Mesenchymal stem cell (in vitro differentiated cells and primary cell): ENCODE measurements around the gene ARSA.
"Not testable (repeated sequence)": the region's sequence is repeated elsewhere in the genome, so short reads cannot be mapped to it uniquely, and the experiment has no call there.

Source experiments
- DNase-seq: peaks from one replicate; pipeline ENCODE4 v3.0.0-alpha.2; 2013
- H2AFZ ChIP-seq: one replicate; pipeline ENCODE4 v1.6.1; 2013; ENCODE audit warnings: low read depth, mild to moderate bottlenecking, control low read depth, inconsistent platforms, low read length, moderate library complexity
- H2AK5ac ChIP-seq: 2 replicates; pipeline ENCODE4 v1.6.1; 2013; ENCODE audit warnings: low read length, moderate library complexity, mild to moderate bottlenecking, inconsistent platforms; ENCODE audit not compliant: severe bottlenecking
- H2BK120ac ChIP-seq: one replicate; pipeline ENCODE4 v1.6.1; 2013; ENCODE audit warnings: low read depth, mild to moderate bottlenecking, inconsistent platforms, low read length, moderate library complexity
- H2BK12ac ChIP-seq, 2 experiments: one replicate each; pipeline ENCODE4 v1.6.1; 2013; ENCODE audit warnings: inconsistent platforms in 2 of 2, low read length in 2 of 2, mild to moderate bottlenecking in 2 of 2, moderate library complexity in 2 of 2, control low read depth in 1 of 2
- H2BK15ac ChIP-seq: one replicate; pipeline ENCODE4 v1.6.1; 2013; ENCODE audit warnings: mild to moderate bottlenecking, low read depth, inconsistent platforms; ENCODE audit not compliant: poor library complexity, severe bottlenecking
- H2BK5ac ChIP-seq: 2 replicates; pipeline ENCODE4 v1.6.1; 2013; ENCODE audit warnings: low read depth, mild to moderate bottlenecking, low read length, control low read depth, inconsistent platforms; ENCODE audit not compliant: poor library complexity, severe bottlenecking
- H3K14ac ChIP-seq, 2 experiments: one replicate each; pipeline ENCODE4 v1.6.1; 2013; ENCODE audit warnings: inconsistent platforms in 2 of 2, low read length in 2 of 2, control low read depth in 1 of 2, mild to moderate bottlenecking in 1 of 2, moderate library complexity in 1 of 2
- H3K18ac ChIP-seq, 2 experiments: one replicate each; pipeline ENCODE4 v1.6.1; 2013; ENCODE audit warnings: inconsistent platforms in 2 of 2, low read length in 2 of 2, control low read depth in 1 of 2, low read depth in 1 of 2, mild to moderate bottlenecking in 1 of 2
- H3K23ac ChIP-seq, 2 experiments: one replicate each; pipeline ENCODE4 v1.6.1; 2013; ENCODE audit warnings: inconsistent platforms in 2 of 2, low read length in 2 of 2, mild to moderate bottlenecking in 2 of 2, moderate library complexity in 2 of 2, control low read depth in 1 of 2
- H3K27ac ChIP-seq: 2 replicates; pipeline ENCODE4 v1.5.1; 2013; ENCODE audit warnings: mild to moderate bottlenecking, moderate library complexity, low read length, control low read depth, inconsistent platforms; ENCODE audit not compliant: poor library complexity, severe bottlenecking
- H3K27me3 ChIP-seq, 2 experiments: 2 replicates each; pipeline versions ENCODE4 v1.6.1 to v1.7.0; 2013; ENCODE audit warnings: low read length in 2 of 2, mild to moderate bottlenecking in 2 of 2, moderate library complexity in 2 of 2, control low read depth in 1 of 2, inconsistent platforms in 1 of 2; ENCODE audit not compliant: control insufficient read depth in 1 of 2, insufficient read depth in 1 of 2
- H3K36me3 ChIP-seq, 2 experiments: 2 replicates each; pipeline versions ENCODE4 v1.6.1 to v1.7.0; 2013; ENCODE audit warnings: low read length in 2 of 2, control low read depth in 1 of 2, inconsistent platforms in 1 of 2, low read depth in 1 of 2, mild to moderate bottlenecking in 1 of 2; ENCODE audit not compliant: insufficient read depth in 2 of 2, control insufficient read depth in 1 of 2
- H3K4ac ChIP-seq, 2 experiments: one replicate each; pipeline ENCODE4 v1.6.1; 2013; ENCODE audit warnings: inconsistent platforms in 2 of 2, low read length in 2 of 2, mild to moderate bottlenecking in 2 of 2, moderate library complexity in 2 of 2, control low read depth in 1 of 2, low read depth in 1 of 2
- H3K4me1 ChIP-seq: 2 replicates; pipeline ENCODE4 v1.6.1; 2013; ENCODE audit warnings: low read depth, low read length, control low read depth; ENCODE audit not compliant: control insufficient read depth, insufficient read depth
- H3K4me2 ChIP-seq: 2 replicates; pipeline ENCODE4 v1.6.1; 2013; ENCODE audit warnings: low read length, mild to moderate bottlenecking, inconsistent platforms; ENCODE audit not compliant: poor library complexity, severe bottlenecking
- H3K4me3 ChIP-seq, 2 experiments: 2 replicates each; pipeline versions ENCODE4 v1.5.1 to v1.7.0; 2013; ENCODE audit warnings: low read length in 2 of 2, mild to moderate bottlenecking in 2 of 2, control low read depth in 1 of 2, low read depth in 1 of 2; ENCODE audit not compliant: insufficient read depth in 1 of 2
- H3K79me1 ChIP-seq: replicated peaks from 2 replicates; pipeline ENCODE4 v1.6.1; 2013; ENCODE audit warnings: mild to moderate bottlenecking, control low read depth, low read length, inconsistent platforms; ENCODE audit not compliant: poor library complexity, severe bottlenecking
- H3K9ac ChIP-seq: 2 replicates; pipeline ENCODE4 v1.7.0; 2013; ENCODE audit warnings: mild to moderate bottlenecking, low read length, moderate library complexity
- H3K9me3 ChIP-seq: 2 replicates; pipeline ENCODE4 v1.7.0; 2013; ENCODE audit warnings: mild to moderate bottlenecking, low read length; ENCODE audit not compliant: control insufficient read depth
- H4K8ac ChIP-seq: one replicate; pipeline ENCODE4 v1.6.1; 2013; ENCODE audit warnings: inconsistent platforms, mild to moderate bottlenecking, low read length, moderate library complexity
- H4K91ac ChIP-seq: one replicate; pipeline ENCODE4 v1.6.1; 2013; ENCODE audit warnings: mild to moderate bottlenecking, low read length, inconsistent platforms
- WGBS: methylation state at CpG from one replicate; pipeline ENCODE4 v1.1.7; 2013; ENCODE audit warnings: mixed read lengths; 5-methylcytosine and 5-hydroxymethylcytosine counted together

ARSA gene

GRCh38 chr22:50654664-50655063 lies 26.7 kb upstream of the ARSA start:
- WGBS, result 87% methylated on average over 6 of the region's 6 CpGs
- H3K27ac ChIP-seq, H3K4me2 ChIP-seq: not testable (repeated sequence)

GRCh38 chr22:50653256-50653655 lies 25.3 kb upstream of the ARSA start:
- no peak overlapping the region for H3K14ac ChIP-seq
- H3K18ac ChIP-seq, result no peak overlapping the region
- H2BK120ac ChIP-seq, result no peak overlapping the region
- no peak overlapping the region for H3K4me3 ChIP-seq
- H3K23ac ChIP-seq, result no peak overlapping the region
- H2BK12ac ChIP-seq, result no peak overlapping the region
- no peaks in the 10 kb centered on the region for H3K36me3 ChIP-seq
- DNase-seq, result no peak
- peaks cover 0 to 15% of the 10 kb centered on the region in 2 experiments for H3K27me3 ChIP-seq
- H4K8ac ChIP-seq, result no peak overlapping the region
- peaks cover 9% of the 10 kb centered on the region for H3K4me1 ChIP-seq
- WGBS, result 88% methylated on average over 10 of the region's 10 CpGs
- peaks cover 3% of the 10 kb centered on the region for H3K9me3 ChIP-seq
- H4K91ac ChIP-seq, result no peak overlapping the region
- no peak overlapping the region for H2AK5ac ChIP-seq
- no peak overlapping the region for H3K27ac ChIP-seq
- H2BK5ac ChIP-seq, result no peak overlapping the region
- H3K4me2 ChIP-seq, result no peak overlapping the region
- no peak overlapping the region for H3K9ac ChIP-seq
- H3K79me1 ChIP-seq, result no peaks in the 10 kb centered on the region
- no peak overlapping the region for H2AFZ ChIP-seq
- no peak overlapping the region for H2BK15ac ChIP-seq
- H3K4ac ChIP-seq, result no peak overlapping the region

More at GRCh38 chr22:50654664-50655063, 26.7 kb upstream of the ARSA start:
- H3K9me3 ChIP-seq, H2BK15ac ChIP-seq, H3K14ac ChIP-seq, H2AK5ac ChIP-seq, H2BK12ac ChIP-seq, DNase-seq, H4K91ac ChIP-seq, H3K79me1 ChIP-seq, H3K36me3 ChIP-seq, H3K4me1 ChIP-seq, H3K4ac ChIP-seq, H2AFZ ChIP-seq, H4K8ac ChIP-seq, H3K23ac ChIP-seq, H2BK5ac ChIP-seq, H3K4me3 ChIP-seq, H3K9ac ChIP-seq, H2BK120ac ChIP-seq, H3K18ac ChIP-seq: not testable (repeated sequence)
- peaks cover 0 to 15% of the 10 kb centered on the region in 2 experiments for H3K27me3 ChIP-seq

GRCh38 chr22:50643821-50644101 lies 15.8 kb upstream of the ARSA start:
- not testable (repeated sequence) for H2BK5ac ChIP-seq, H3K23ac ChIP-seq, H3K9ac ChIP-seq, H3K79me1 ChIP-seq, H3K27ac ChIP-seq, H4K91ac ChIP-seq, H3K14ac ChIP-seq, H3K18ac ChIP-seq, H2AFZ ChIP-seq, H3K9me3 ChIP-seq, H3K4me3 ChIP-seq, H2BK12ac ChIP-seq, H3K4ac ChIP-seq, H4K8ac ChIP-seq, DNase-seq, H2AK5ac ChIP-seq, H2BK15ac ChIP-seq, H3K4me2 ChIP-seq, H2BK120ac ChIP-seq, H3K36me3 ChIP-seq
- WGBS, result 71% methylated on average over 3 of the region's 3 CpGs
- Histone ChIP-seq H3K27me3 (peaks cover 40 to 52% of the 10 kb centered on the region in 2 experiments), H3K4me1 (peaks cover 12% of the 10 kb centered on the region)

- not testable (repeated sequence) for H2AFZ ChIP-seq, DNase-seq, H4K8ac ChIP-seq, H2AK5ac ChIP-seq, H3K4ac ChIP-seq, H3K14ac ChIP-seq, H2BK15ac ChIP-seq, H3K9ac ChIP-seq, H4K91ac ChIP-seq, H3K4me2 ChIP-seq, H2BK5ac ChIP-seq, H3K4me3 ChIP-seq, H2BK120ac ChIP-seq, H3K9me3 ChIP-seq, H3K36me3 ChIP-seq, H3K18ac ChIP-seq, H3K27ac ChIP-seq, H3K23ac ChIP-seq, H3K79me1 ChIP-seq, H2BK12ac ChIP-seq
- Histone ChIP-seq H3K27me3 (peaks cover 40 to 52% of the 10 kb centered on the region in 2 experiments), H3K4me1 (peaks cover 12% of the 10 kb centered on the region)
- WGBS, result 96% methylated on average over 17 of the region's 17 CpGs
Observed at GRCh38 chr22:50643021-50643820, 15.3 kb upstream of the ARSA start.
